MM.1S (cell line): ENCODE measurements around the gene TMEM167B.
"Not testable (repeated sequence)": the region's sequence is repeated elsewhere in the genome, so short reads cannot be mapped to it uniquely, and the experiment has no call there.

Experiments
- DNase-seq: peaks from one replicate; pipeline ENCODE4 v3.0.0-alpha.2; 2015
- H2AFZ ChIP-seq: fragments of 300-600 bp; sonication (generic); 2 replicates; pipeline ENCODE4 v1.6.0; 2016; ENCODE audit warnings: antibody characterized with exemption, low read length
- H3F3A ChIP-seq: fragments of 300-600 bp; sonication (generic); 2 replicates; pipeline ENCODE4 v1.6.1; 2016; ENCODE audit warnings: mild to moderate bottlenecking, antibody characterized with exemption, low read length, moderate library complexity, mixed read lengths; ENCODE audit not compliant: insufficient read depth
- H3K27ac ChIP-seq: fragments of 300-600 bp; sonication (generic); 2 replicates; pipeline ENCODE4 v1.5.1; 2016; ENCODE audit warnings: mild to moderate bottlenecking, low read length
- H3K27me3 ChIP-seq: fragments of 300-600 bp; sonication (generic); replicated peaks from 2 replicates; pipeline ENCODE4 v1.6.0; 2016; ENCODE audit warnings: low read length; ENCODE audit not compliant: insufficient read depth
- H3K36me3 ChIP-seq: fragments of 300-600 bp; sonication (generic); replicated peaks from 2 replicates; pipeline ENCODE4 v1.6.1; 2016; ENCODE audit warnings: mild to moderate bottlenecking, low read length, mixed read lengths; ENCODE audit not compliant: insufficient read depth
- H3K4me1 ChIP-seq: fragments of 300-600 bp; sonication (generic); 2 replicates; pipeline ENCODE4 v1.6.1; 2016; ENCODE audit warnings: low read length, mixed read lengths
- H3K4me2 ChIP-seq: fragments of 300-600 bp; sonication (generic); 2 replicates; pipeline ENCODE4 v1.6.0; 2016; ENCODE audit warnings: low read depth, low read length
- H3K4me3 ChIP-seq: fragments of 300-600 bp; sonication (generic); 2 replicates; pipeline ENCODE4 v1.5.1; 2016; ENCODE audit warnings: low read length, mixed read lengths
- H3K79me2 ChIP-seq: fragments of 300-600 bp; sonication (generic); 2 replicates; pipeline ENCODE4 v1.6.1; 2016; ENCODE audit warnings: mixed run types, low read length, mixed read lengths
- H3K9ac ChIP-seq: fragments of 300-600 bp; sonication (generic); 2 replicates; pipeline ENCODE4 v1.6.1; 2016; ENCODE audit warnings: low read length, mixed read lengths
- H3K9me2 ChIP-seq: fragments of 300-600 bp; sonication (generic); replicated peaks from 2 replicates; pipeline ENCODE4 v1.6.1; 2016; ENCODE audit warnings: mild to moderate bottlenecking, low read length, mixed read lengths; ENCODE audit not compliant: insufficient read depth
- H3K9me3 ChIP-seq: fragments of 300-600 bp; sonication (generic); replicated peaks from 2 replicates; pipeline ENCODE4 v1.6.1; 2016; ENCODE audit warnings: mild to moderate bottlenecking, low read length, mixed read lengths; ENCODE audit not compliant: insufficient read depth
- H4K20me1 ChIP-seq: fragments of 300-600 bp; sonication (generic); 2 replicates; pipeline ENCODE4 v1.6.1; 2016; ENCODE audit warnings: mild to moderate bottlenecking, low read length, moderate library complexity, mixed read lengths; ENCODE audit not compliant: insufficient read depth
- EZH2 ChIP-seq: fragments of 300-600 bp; sonication (generic); optimal IDR thresholded peaks from 2 replicates; pipeline ENCODE3; 2017; ENCODE audit warnings: low read depth, mild to moderate bottlenecking, antibody characterized with exemption, low read length, mixed read lengths
- EZH2phosphoT487 ChIP-seq: fragments of 300-600 bp; sonication (generic); IDR thresholded peaks from 2 replicates; pipeline ENCODE4 v1.6.1; 2018; ENCODE audit warnings: antibody characterized with exemption, low read length
- TF ChIP-seq, protein P1 (sequence below): fragments of 300-600 bp; sonication (generic); IDR thresholded peaks from 2 replicates; pipeline ENCODE4 v1.5.1; 2016; ENCODE audit warnings: antibody characterized with exemption, low read length, mixed read lengths

Gene TMEM167B

DNA sequence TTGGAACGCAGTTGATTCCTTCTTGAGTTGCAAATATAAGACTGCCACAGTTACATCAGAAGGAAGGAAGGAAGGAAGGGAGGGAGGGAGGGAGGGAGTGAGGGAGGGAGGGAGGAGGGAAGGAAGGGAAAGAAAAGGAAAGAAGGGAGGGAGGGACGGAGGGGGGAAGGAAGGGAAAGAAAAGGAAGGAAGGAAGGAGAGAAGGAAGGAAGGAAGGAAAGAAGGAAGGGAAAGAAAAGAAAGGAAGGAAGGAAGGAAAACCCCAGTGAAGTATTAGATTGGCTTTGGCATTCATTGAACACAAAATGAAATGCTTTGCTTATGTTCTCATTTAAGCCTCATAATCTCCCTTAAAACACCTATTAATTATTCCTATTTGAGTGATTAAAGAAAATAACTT, 42.2 kb upstream of the TMEM167B start:
- no peaks in the 10 kb centered on the region for H3K4me1 ChIP-seq
- H3K79me2 ChIP-seq: no peaks in the 10 kb centered on the region
- no peak overlapping the region for H3K4me3 ChIP-seq
- no peak for DNase-seq
- H3K9me3 ChIP-seq: no peaks in the 10 kb centered on the region
- H3K4me2 ChIP-seq: no peak overlapping the region
- H3F3A ChIP-seq: no peaks in the 10 kb centered on the region
- H4K20me1 ChIP-seq: no peaks in the 10 kb centered on the region
- no peak overlapping the region for H3K9ac ChIP-seq
- H3K27me3 ChIP-seq: no peaks in the 10 kb centered on the region
- H3K9me2 ChIP-seq: no peaks in the 10 kb centered on the region
- H3K27ac ChIP-seq: no peak overlapping the region
- TF ChIP-seq EZH2 (no peak), EZH2phosphoT487 (no peak)
- TF ChIP-seq, protein P1, sequence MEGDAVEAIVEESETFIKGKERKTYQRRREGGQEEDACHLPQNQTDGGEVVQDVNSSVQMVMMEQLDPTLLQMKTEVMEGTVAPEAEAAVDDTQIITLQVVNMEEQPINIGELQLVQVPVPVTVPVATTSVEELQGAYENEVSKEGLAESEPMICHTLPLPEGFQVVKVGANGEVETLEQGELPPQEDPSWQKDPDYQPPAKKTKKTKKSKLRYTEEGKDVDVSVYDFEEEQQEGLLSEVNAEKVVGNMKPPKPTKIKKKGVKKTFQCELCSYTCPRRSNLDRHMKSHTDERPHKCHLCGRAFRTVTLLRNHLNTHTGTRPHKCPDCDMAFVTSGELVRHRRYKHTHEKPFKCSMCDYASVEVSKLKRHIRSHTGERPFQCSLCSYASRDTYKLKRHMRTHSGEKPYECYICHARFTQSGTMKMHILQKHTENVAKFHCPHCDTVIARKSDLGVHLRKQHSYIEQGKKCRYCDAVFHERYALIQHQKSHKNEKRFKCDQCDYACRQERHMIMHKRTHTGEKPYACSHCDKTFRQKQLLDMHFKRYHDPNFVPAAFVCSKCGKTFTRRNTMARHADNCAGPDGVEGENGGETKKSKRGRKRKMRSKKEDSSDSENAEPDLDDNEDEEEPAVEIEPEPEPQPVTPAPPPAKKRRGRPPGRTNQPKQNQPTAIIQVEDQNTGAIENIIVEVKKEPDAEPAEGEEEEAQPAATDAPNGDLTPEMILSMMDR: no peak
- no peak overlapping the region for H2AFZ ChIP-seq
- no peaks in the 10 kb centered on the region for H3K36me3 ChIP-seq

DNA sequence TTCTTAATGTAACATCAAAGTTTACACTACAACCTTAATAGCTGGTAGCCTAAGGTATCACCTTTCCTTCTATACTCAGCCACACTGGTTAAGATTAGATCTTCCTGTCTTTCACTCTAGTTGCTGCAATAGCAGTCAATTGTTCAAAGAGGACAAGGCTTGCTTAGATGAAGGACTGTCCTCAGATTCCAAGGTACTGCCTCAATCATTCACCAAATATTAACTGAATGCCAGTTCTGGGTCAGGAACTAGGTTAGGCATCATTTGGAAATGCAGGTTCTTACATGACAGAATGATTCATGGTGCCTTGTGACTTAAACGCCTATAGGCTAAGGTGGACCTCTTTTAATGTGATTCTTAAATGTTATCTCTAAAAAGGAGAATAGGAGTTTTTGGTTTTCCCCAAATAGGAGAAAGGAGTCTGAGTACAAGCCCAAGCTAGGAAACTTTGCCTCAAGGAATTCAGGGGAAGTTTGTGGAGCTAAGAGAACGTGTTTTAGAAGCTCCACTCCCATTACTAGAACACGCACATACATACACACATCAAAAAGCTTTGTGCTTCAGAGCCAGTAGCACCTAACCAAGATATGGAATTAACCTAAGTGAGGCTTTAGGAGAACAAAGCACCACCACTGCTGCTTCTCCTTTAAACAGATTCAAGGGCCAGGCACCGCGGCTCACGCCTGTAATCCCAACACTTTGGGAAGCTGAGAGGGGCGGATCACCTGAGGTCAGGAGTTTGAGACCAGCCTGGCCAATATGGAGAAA, 40.2 kb upstream of the TMEM167B start:
- Histone ChIP-seq H4K20me1 (no peaks in the 10 kb centered on the region), H3K27ac (no peak overlapping the region), H3K36me3 (no peaks in the 10 kb centered on the region), H3K79me2 (no peaks in the 10 kb centered on the region), H3K4me1 (no peaks in the 10 kb centered on the region), H3K9ac (no peak overlapping the region), H3K9me2 (no peaks in the 10 kb centered on the region), H3K9me3 (no peaks in the 10 kb centered on the region), H3K4me3 (no peak overlapping the region), H2AFZ (no peak overlapping the region), H3K27me3 (no peaks in the 10 kb centered on the region), H3K4me2 (no peak overlapping the region), H3F3A (no peaks in the 10 kb centered on the region)
- TF ChIP-seq EZH2: no peak
- TF ChIP-seq EZH2phosphoT487: no peak
- TF ChIP-seq, protein P1: no peak
- DNase-seq: no peak

DNA sequence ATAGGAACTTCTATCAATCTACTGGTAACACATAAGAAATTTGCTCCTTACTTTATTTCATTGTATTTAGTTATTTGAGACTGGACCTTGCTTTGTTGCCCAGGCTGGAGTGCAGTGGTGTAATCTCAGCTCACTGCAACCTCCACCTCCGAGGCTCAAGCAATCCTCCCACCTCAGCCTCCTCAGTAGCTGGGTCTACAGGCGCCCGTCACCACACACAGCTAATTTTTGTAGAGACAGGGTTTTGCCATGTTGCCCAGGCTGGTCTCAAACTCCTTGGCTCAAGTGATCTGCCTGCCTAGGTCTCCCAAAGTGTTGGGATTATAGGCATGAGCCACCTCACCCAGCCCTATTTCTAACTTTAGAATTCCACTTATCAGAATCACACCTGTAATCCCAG, 38.4 kb upstream of the TMEM167B start:
- not testable (repeated sequence) for H3K9me3 ChIP-seq, H3K27me3 ChIP-seq, H3K9ac ChIP-seq, H3K27ac ChIP-seq, H4K20me1 ChIP-seq, H3F3A ChIP-seq, DNase-seq, H3K79me2 ChIP-seq, H3K9me2 ChIP-seq, H2AFZ ChIP-seq, H3K36me3 ChIP-seq, H3K4me2 ChIP-seq, H3K4me3 ChIP-seq, H3K4me1 ChIP-seq

DNA sequence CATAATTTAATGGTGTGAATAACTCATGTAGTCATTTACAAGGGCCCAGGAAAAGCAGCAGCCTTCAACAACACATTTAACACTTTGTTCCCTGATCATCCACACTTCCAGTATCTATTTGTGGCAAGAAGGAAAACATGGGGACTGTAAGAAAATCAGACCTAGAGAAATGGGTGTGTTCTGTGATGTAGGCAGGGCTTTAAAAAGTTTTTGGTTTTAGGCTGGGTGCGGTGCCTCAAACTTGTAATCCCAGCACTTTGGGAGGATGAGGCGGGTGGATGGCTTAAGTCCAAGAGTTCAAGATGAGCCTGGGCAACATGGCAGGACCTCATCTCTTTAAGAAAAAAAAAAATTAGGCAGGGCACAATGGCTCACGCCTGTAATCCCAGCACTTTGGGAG, 34.5 kb upstream of the TMEM167B start:
- Histone ChIP-seq H3K4me2 (no peak overlapping the region), H3K9me3 (no peaks in the 10 kb centered on the region), H3K4me1 (no peaks in the 10 kb centered on the region), H3K4me3 (no peak overlapping the region), H3K79me2 (no peaks in the 10 kb centered on the region), H3K27ac (no peak overlapping the region), H2AFZ (no peak overlapping the region), H3F3A (no peaks in the 10 kb centered on the region), H3K9ac (no peak overlapping the region), H3K9me2 (no peaks in the 10 kb centered on the region), H3K36me3 (no peaks in the 10 kb centered on the region), H3K27me3 (no peaks in the 10 kb centered on the region), H4K20me1 (no peaks in the 10 kb centered on the region)
- TF ChIP-seq EZH2: no peak
- no peak for DNase-seq
